PC-9 (cell line): Measurements from ENCODE around the gene MACROD2. TPM values are rescaled to one million over a fixed set of nuclear protein-coding genes. Genes with fewer than 3 reads are reported as not detected.

Experiments
- BruUV-seq: library from RNA; stranded (reverse); fragments of 400-500 nt; replicated peaks from 2 replicates; lab custom pipeline; 2021; lab: Mats Ljungman, UMichigan
- CTCF ChIA-PET: fragments of 300-600 bp; sonication (Branson Sonifier 250); formaldehyde crosslinking; loops from one replicate; lab custom pipeline; 2022; ENCODE audit warnings: antibody characterized with exemption; lab: Charles Lee
- POLR2A ChIA-PET: fragments of 300-600 bp; sonication (Branson Sonifier 250); formaldehyde crosslinking; loops from one replicate; lab custom pipeline; 2022; ENCODE audit warnings: antibody characterized with exemption; ENCODE audit not compliant: unreplicated experiment; lab: Charles Lee
- DNase-seq, 2 experiments: peaks; one replicate each; pipeline versions ENCODE4 v3.0.0 to v3.0.0-alpha.2; 2015 to 2022; ENCODE audit warnings: mixed read lengths in 1 of 2
- H2AFZ ChIP-seq: fragments of 200-600 bp; sonication (generic); 2 replicates; pipeline ENCODE4 v1.8.1; 2017; ENCODE audit warnings: antibody characterized with exemption
- H3F3A ChIP-seq: fragments of 200-600 bp; sonication (generic); 2 replicates; pipeline ENCODE4 v1.8.1; 2017; ENCODE audit warnings: antibody characterized with exemption, mild to moderate bottlenecking, low read depth; ENCODE audit not compliant: insufficient read depth
- H3K27ac ChIP-seq: fragments of 200-600 bp; sonication (generic); 2 replicates; pipeline ENCODE4 v1.6.1; 2016; ENCODE audit warnings: mixed run types
- H3K27me3 ChIP-seq: fragments of 200-600 bp; sonication (generic); 2 replicates; pipeline ENCODE4 v1.6.1; 2016; ENCODE audit warnings: low read depth, mixed run types; ENCODE audit not compliant: insufficient read depth
- H3K36me3 ChIP-seq: fragments of 200-600 bp; sonication (generic); 2 replicates; pipeline ENCODE4 v1.6.1; 2016; ENCODE audit warnings: low read depth, mixed run types
- H3K4me1 ChIP-seq: fragments of 200-600 bp; sonication (generic); replicated peaks from 2 replicates; pipeline ENCODE4 v1.6.1; 2016; ENCODE audit warnings: mixed run types; ENCODE audit not compliant: insufficient read depth
- H3K4me2 ChIP-seq: fragments of 200-600 bp; sonication (generic); 2 replicates; pipeline ENCODE4 v1.6.1; 2017; ENCODE audit warnings: mixed run types
- H3K4me3 ChIP-seq: fragments of 200-600 bp; sonication (generic); 2 replicates; pipeline ENCODE4 v1.6.1; 2016; ENCODE audit warnings: mixed run types
- H3K79me2 ChIP-seq: fragments of 200-600 bp; sonication (generic); 2 replicates; pipeline ENCODE4 v1.6.1; 2017; ENCODE audit warnings: low read depth, mixed run types
- H3K9me2 ChIP-seq: fragments of 200-600 bp; sonication (generic); 2 replicates; pipeline ENCODE4 v1.8.1; 2017; ENCODE audit warnings: mild to moderate bottlenecking; ENCODE audit not compliant: insufficient read depth
- H3K9me3 ChIP-seq: fragments of 200-600 bp; sonication (generic); 2 replicates; pipeline ENCODE4 v1.8.1; 2016; ENCODE audit warnings: low read depth; ENCODE audit not compliant: insufficient read depth
- H4K20me1 ChIP-seq: fragments of 200-600 bp; sonication (generic); 2 replicates; pipeline ENCODE4 v1.8.1; 2017; ENCODE audit not compliant: insufficient read depth
- CTCF ChIP-seq: fragments of 200-600 bp; sonication (generic); conservative IDR thresholded peaks from 2 replicates; pipeline ENCODE4 v1.6.1; 2017; ENCODE audit warnings: mixed run types, antibody characterized with exemption, mild to moderate bottlenecking, moderate library complexity
- EZH2 ChIP-seq: fragments of 200-600 bp; sonication (generic); IDR thresholded peaks from 2 replicates; pipeline ENCODE4 v1.8.0; 2017; ENCODE audit warnings: antibody characterized with exemption, low read depth
- intact Hi-C: fragments of 100-400 bp; cut with micrococcal nuclease; formaldehyde crosslinking; loops from one replicate; pipeline ENCODE4 v1.10.0; 2022; ENCODE audit not compliant: unreplicated experiment
- total RNA-seq: library from RNA; stranded (reverse); gene quantifications from 2 replicates; pipeline ENCODE4 v1.2.3, GENCODE V29; 2021

The MACROD2 gene
- total RNA-seq, 1 experiment from 2014 or later: 11.4 TPM

- Histone ChIP-seq H3K27ac (no peak overlapping the region), H3K9me3 (no peaks in the 10 kb centered on the region), H3K4me3 (no peak overlapping the region), H3K27me3 (no peaks in the 10 kb centered on the region), H3F3A (no peaks in the 10 kb centered on the region), H4K20me1 (no peaks in the 10 kb centered on the region), H2AFZ (no peak overlapping the region), H3K9me2 (no peaks in the 10 kb centered on the region), H3K79me2 (no peaks in the 10 kb centered on the region), H3K36me3 (no peaks in the 10 kb centered on the region), H3K4me1 (no peaks in the 10 kb centered on the region), H3K4me2 (no peak overlapping the region)
- no TSS peak for BruUV-seq
- ChIA-PET CTCF (no interaction called here), POLR2A (no interaction called here)
- TF ChIP-seq EZH2 (no peak), CTCF (no peak)
- no peak for DNase-seq
- intact Hi-C loops: no loop called here
Observed at GRCh38 chr20:15512916-15513315, 1517.6 kb downstream of the MACROD2 start.

GRCh38 chr20:15515691-15516090, 1520.4 kb downstream of the MACROD2 start:
- no TSS peak for BruUV-seq

GRCh38 chr20:15520930-15521524, 1525.7 kb downstream of the MACROD2 start:
- CTCF ChIA-PET: no interaction called here
- POLR2A ChIA-PET: no interaction called here
- no TSS peak for BruUV-seq
- intact Hi-C loops: no loop called here
- no peak overlapping the region for H2AFZ ChIP-seq
- H3K27me3 ChIP-seq: no peaks in the 10 kb centered on the region
- H3K79me2 ChIP-seq: no peaks in the 10 kb centered on the region
- no peaks in the 10 kb centered on the region for H3K36me3 ChIP-seq
- no peaks in the 10 kb centered on the region for H3F3A ChIP-seq
- no peak overlapping the region for H3K4me2 ChIP-seq
- no peaks in the 10 kb centered on the region for H3K4me1 ChIP-seq
- H3K9me2 ChIP-seq: no peaks in the 10 kb centered on the region
- H4K20me1 ChIP-seq: no peaks in the 10 kb centered on the region
- TF ChIP-seq CTCF (no peak), EZH2 (no peak)
- H3K9me3 ChIP-seq: no peaks in the 10 kb centered on the region
- H3K4me3 ChIP-seq: no peak overlapping the region
- no peak overlapping the region for H3K27ac ChIP-seq
- no peak for DNase-seq

More at GRCh38 chr20:15515691-15516090, 1520.4 kb downstream of the MACROD2 start:
- H3K27me3 ChIP-seq: no peaks in the 10 kb centered on the region
- no peak for DNase-seq
- no peaks in the 10 kb centered on the region for H4K20me1 ChIP-seq
- ChIA-PET POLR2A (no interaction called here), CTCF (no interaction called here)
- H3K4me1 ChIP-seq: no peaks in the 10 kb centered on the region
- H3K9me2 ChIP-seq: no peaks in the 10 kb centered on the region
- no peaks in the 10 kb centered on the region for H3K36me3 ChIP-seq
- TF ChIP-seq EZH2 (no peak), CTCF (no peak)
- H3F3A ChIP-seq: no peaks in the 10 kb centered on the region
- intact Hi-C loops: no loop called here
- no peak overlapping the region for H3K4me2 ChIP-seq
- H3K9me3 ChIP-seq: no peaks in the 10 kb centered on the region
- no peaks in the 10 kb centered on the region for H3K79me2 ChIP-seq
- no peak overlapping the region for H2AFZ ChIP-seq
- no peak overlapping the region for H3K27ac ChIP-seq
- no peak overlapping the region for H3K4me3 ChIP-seq
